K562 (cell line): Measurements from ENCODE around the gene FAM124B. TPM values are rescaled to one million over a fixed set of nuclear protein-coding genes. Genes with fewer than 3 reads are reported as not detected.
A peak's percentile ranks its signal among the peaks of the same experiment; 100 is the strongest.

Experiments
- ATAC-seq: fragments of 200-7000 bp; cut with Tn5 transposase; 3 replicates; pipeline ENCODE4 v1.9.1; 2020; ENCODE audit warnings: moderate library complexity
- BruUV-seq: library from RNA; stranded (reverse); fragments of 400-500 nt; replicated peaks from 2 replicates; lab custom pipeline; 2021; lab: Mats Ljungman, UMichigan
- CTCF ChIA-PET: fragments of 300-600 bp; formaldehyde crosslinking; extraction: SDS; loops from one replicate; lab custom pipeline; 2021; ENCODE audit warnings: low intra/inter-chr PET ratio; lab: Yijun Ruan, JAX
- POLR2A ChIA-PET: fragments of 300-600, 350-650 bp; sonication (Branson Sonifier 250); formaldehyde crosslinking; extraction: SDS; loops from one replicate; lab custom pipeline; 2021; ENCODE audit warnings: antibody characterized with exemption, inconsistent platforms; lab: Yijun Ruan, JAX
- DNase-seq, 4 experiments: peaks; one replicate each; pipeline versions ENCODE4 v3.0.0 to v3.0.0-alpha.2; 2011 to 2018; ENCODE audit warnings: low spot score in 3 of 4, mixed read lengths in 3 of 4; ENCODE audit errors: extremely low read depth in 1 of 4
- FAIRE-seq: peaks from 2 replicates; lab custom pipeline; 2011; peaks lifted over from hg19 to GRCh38; lab: Jason Lieb, UNC
- H2AFZ ChIP-seq: 2 replicates; pipeline ENCODE4 v1.6.0; 2011; ENCODE audit warnings: low read depth, low read length, control low read depth, inconsistent platforms
- H3K27ac ChIP-seq: fragments of 200-600 bp; 3 replicates; pipeline ENCODE4 v1.8.0; 2011; ENCODE audit warnings: low read depth, mild to moderate bottlenecking, control low read depth, inconsistent platforms, low read length, moderate library complexity, mixed read lengths; ENCODE audit errors: extremely low read depth
- H3K27me3 ChIP-seq, 2 experiments: fragments of 300-600 bp in 1 of 2; 2 replicates in 1 of 2; 3 replicates in 1 of 2; pipeline versions ENCODE4 v1.6.0 to v1.8.0; 2011; ENCODE audit warnings: inconsistent platforms in 2 of 2, low read length in 2 of 2, mild to moderate bottlenecking in 1 of 2, mixed read lengths in 1 of 2, moderate library complexity in 1 of 2; ENCODE audit not compliant: control insufficient read depth in 2 of 2, insufficient read depth in 2 of 2
- H3K36me3 ChIP-seq: fragments of 300-600 bp; 3 replicates; pipeline ENCODE4 v1.8.0; 2011; ENCODE audit warnings: mild to moderate bottlenecking, low read length, inconsistent platforms; ENCODE audit not compliant: control insufficient read depth, insufficient read depth
- H3K4me1 ChIP-seq, 2 experiments: fragments of 200-600 bp in 1 of 2; replicated peaks in 1 of 2; 2 replicates in 1 of 2; 3 replicates in 1 of 2; pipeline versions ENCODE4 v1.5.1 to v1.8.0; 2011; ENCODE audit warnings: inconsistent platforms in 2 of 2, low read length in 2 of 2, mild to moderate bottlenecking in 1 of 2, mixed read lengths in 1 of 2, moderate library complexity in 1 of 2; ENCODE audit not compliant: control insufficient read depth in 2 of 2, insufficient read depth in 2 of 2
- H3K4me2 ChIP-seq: 2 replicates; pipeline ENCODE4 v1.6.1; 2011; ENCODE audit warnings: low read length, control low read depth, inconsistent platforms, mixed read lengths; ENCODE audit not compliant: insufficient read depth
- H3K4me3 ChIP-seq: fragments of 200-600 bp; sonication (generic), shearing (Covaris generic); 2 replicates; pipeline ENCODE4 v1.5.1; 2016; ENCODE audit warnings: control low read depth, inconsistent platforms
- H3K79me2 ChIP-seq: fragments of 200-600 bp; 3 replicates; pipeline ENCODE4 v1.8.0; 2011; ENCODE audit warnings: low read length, inconsistent platforms; ENCODE audit not compliant: control insufficient read depth, insufficient read depth
- H3K9ac ChIP-seq, 2 experiments: 2 replicates each; pipeline versions ENCODE4 v1.6.0 to v1.6.1; 2011; ENCODE audit warnings: low read depth in 2 of 2, low read length in 2 of 2, control low read depth in 1 of 2, inconsistent platforms in 1 of 2, mild to moderate bottlenecking in 1 of 2, mixed read lengths in 1 of 2; ENCODE audit not compliant: insufficient read depth in 1 of 2
- H3K9me1 ChIP-seq: one replicate; pipeline ENCODE4 v1.6.0; 2011; ENCODE audit warnings: inconsistent platforms, mild to moderate bottlenecking, low read length, moderate library complexity; ENCODE audit not compliant: control insufficient read depth, insufficient read depth
- H3K9me3 ChIP-seq: replicated peaks from 2 replicates; pipeline ENCODE4 v1.5.1; 2011; ENCODE audit warnings: low read depth, low read length, inconsistent platforms; ENCODE audit not compliant: control insufficient read depth, insufficient read depth
- H4K20me1 ChIP-seq: replicated peaks from 2 replicates; pipeline ENCODE4 v1.6.1; 2011; ENCODE audit warnings: low read length, inconsistent platforms, mixed read lengths; ENCODE audit not compliant: control insufficient read depth, insufficient read depth
- NCOR1 ChIP-seq: fragments of 450-650 bp; IDR thresholded peaks from 2 replicates; pipeline ENCODE4 v1.6.1; 2016; ENCODE audit warnings: mild to moderate bottlenecking, moderate library complexity
- NFATC3 ChIP-seq: fragments of 450-650 bp; IDR thresholded peaks from 2 replicates; pipeline ENCODE4 v1.6.1; 2017; ENCODE audit warnings: mild to moderate bottlenecking
- NR2F6 ChIP-seq: fragments of 450-650 bp; formaldehyde crosslinking; IDR thresholded peaks from 2 replicates; pipeline ENCODE4 v1.4.0; 2020; ENCODE audit warnings: mild to moderate bottlenecking
- PPARD ChIP-seq: fragments of 250-450 bp; sonication (Bioruptor Pico); IDR thresholded peaks from 2 replicates; pipeline ENCODE4 v1.8.0; 2022; ENCODE audit warnings: inconsistent platforms, mild to moderate bottlenecking, moderate library complexity
- PTRF ChIP-seq: fragments of 450-650 bp; IDR thresholded peaks from 2 replicates; pipeline ENCODE4 v1.6.1; 2016; ENCODE audit warnings: mild to moderate bottlenecking, missing genetic modification characterization, missing compliant biosample characterization
- ZNF507 ChIP-seq: conservative IDR thresholded peaks from 2 replicates; pipeline ENCODE4 v1.6.1; 2017; ENCODE audit warnings: missing genetic modification characterization, missing compliant biosample characterization
- ZNF764 ChIP-seq: fragments of 250-450 bp; sonication (Bioruptor Pico); IDR thresholded peaks from 2 replicates; pipeline ENCODE4 v1.4.0; 2020; ENCODE audit warnings: low read depth, mild to moderate bottlenecking, moderate library complexity
- WGBS: fragments of 100-300 bp; shearing (Covaris generic); methylation state at CpG from one replicate; pipeline ENCODE4 v1.1.6; 2016; ENCODE audit warnings: low coverage, mixed read lengths; ENCODE audit not compliant: insufficient coverage; ENCODE audit errors: missing lambda C conversion rate; 5-methylcytosine and 5-hydroxymethylcytosine counted together
- in situ Hi-C: fragments of 300-500 bp; cut with MboI; formaldehyde crosslinking; loops from 4 replicates; pipeline ENCODE4 v1.15.0; 2018; ENCODE audit warnings: inconsistent platforms, mixed read lengths
- intact Hi-C: fragments of 100-400 bp; cut with micrococcal nuclease; formaldehyde crosslinking; loops from 2 replicates; pipeline ENCODE4 v1.14.2; 2022
- polyA plus RNA-seq, 8 experiments: library from polyadenylated mRNA; depleted of rRNA in 4 of 8; stranded (reverse) in 5 of 8; unstranded in 3 of 8; fragments of >200 nt; fragmentation: Nextera tagmentation in 2 of 8; fragmentation: Illumina TruSeq in 1 of 8; extraction: Ambion mirVana in 2 of 8; extraction: Trizol in 1 of 8; gene quantifications; 2 replicates each; pipeline versions ENCODE4 v1.2.1 to v1.2.3, GENCODE V29; 2011 to 2014; ENCODE audit warnings: inconsistent platforms in 1 of 8, missing spikeins in 1 of 8
- total RNA-seq, 7 experiments: library from RNA; depleted of rRNA in 6 of 7; stranded (reverse); fragments of >200 nt in 6 of 7; fragmentation: Illumina TruSeq in 2 of 7; extraction: Trizol in 2 of 7; gene quantifications; 2 replicates each; pipeline versions ENCODE4 v1.2.1 to v1.2.3, GENCODE V29; 2011 to 2021; ENCODE audit warnings: low replicate concordance in 1 of 7
- TF ChIP-seq, protein P1 (sequence below): fragments of 250-450 bp; sonication (Bioruptor Pico); IDR thresholded peaks from 2 replicates; pipeline ENCODE4 v1.8.0; 2022; ENCODE audit warnings: moderate library complexity, mild to moderate bottlenecking, inconsistent platforms

The FAM124B gene
- total and polyA plus RNA-seq, 9 of the 15 experiments (the other 6 are each of a cell fraction or from before 2014, with no cell fraction given), result 6.2 to 21.4 (median 9.3) TPM

DNA sequence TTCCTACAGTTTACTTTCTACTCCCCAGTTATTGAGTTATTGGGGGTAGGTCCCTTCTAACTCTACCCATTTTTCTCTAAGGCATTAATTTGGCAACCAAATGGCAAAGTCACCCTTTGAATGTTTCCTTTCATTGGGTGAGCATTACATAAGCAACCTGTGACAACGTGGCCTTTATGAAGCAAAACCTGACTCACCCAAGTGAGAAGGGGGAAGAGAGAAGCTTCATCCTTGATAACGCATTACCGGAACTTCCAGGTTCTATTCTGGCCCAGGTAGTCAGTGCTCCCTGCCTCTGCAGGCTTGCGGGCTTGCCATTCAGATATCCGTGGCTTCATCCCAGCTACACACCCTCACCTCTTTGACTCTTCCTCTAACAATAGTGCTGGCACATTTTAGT, 39.1 kb upstream of the FAM124B start (continued):
- no peak for TF ChIP-seq ZNF507 (tag)

DNA sequence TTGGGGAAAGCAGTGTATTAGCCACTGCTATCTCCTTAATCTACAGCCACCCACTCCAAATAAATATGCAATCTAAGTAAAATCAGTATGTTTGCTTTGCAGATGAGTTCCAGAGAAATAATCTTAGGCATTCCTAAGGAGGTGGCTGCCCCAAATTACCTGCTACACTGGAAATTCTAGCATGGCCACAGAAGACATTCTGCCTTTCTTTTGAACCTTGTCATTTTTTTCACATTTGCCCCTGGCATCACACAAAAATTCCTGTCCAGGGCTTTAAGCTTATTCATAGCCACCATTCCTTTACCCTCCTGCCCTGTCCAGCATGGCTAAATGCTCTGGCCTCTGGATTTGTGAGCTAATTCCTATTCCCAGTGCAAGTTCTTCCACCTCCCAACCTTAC, 36.8 kb upstream of the FAM124B start:
- no peak overlapping the region for H3K4me3 ChIP-seq
- no peak overlapping the region for H3K27ac ChIP-seq
- ATAC-seq, result no peak
- BruUV-seq, result no TSS peak
- no peak overlapping the region for H3K9ac ChIP-seq
- in situ Hi-C loops, result no loop called here
- H3K9me3 ChIP-seq, result no peaks in the 10 kb centered on the region
- no peaks in the 10 kb centered on the region for H3K9me1 ChIP-seq
- H3K4me2 ChIP-seq, result no peak overlapping the region
- no peaks in the 10 kb centered on the region for H3K79me2 ChIP-seq
- H3K27me3 ChIP-seq, result no peaks in the 10 kb centered on the region
- no peak for DNase-seq
- no peaks in the 10 kb centered on the region for H4K20me1 ChIP-seq
- H3K36me3 ChIP-seq, result no peaks in the 10 kb centered on the region
- ChIA-PET POLR2A (interaction anchor here (0.9 kb wide), 1 partner anchor 37 kb away, joined by 3 read pairs; the partner anchor contains the start of gene FAM124B), CTCF (no interaction called here)
- FAIRE-seq, result no peak
- intact Hi-C loops, result no loop called here
- H3K4me1 ChIP-seq, result no peaks in the 10 kb centered on the region; a peak in 1 of 5 replicates
- TF ChIP-seq NFATC3 (no peak), NR2F6 (no peak), NCOR1 (no peak)
- TF ChIP-seq, all 486 proteins: peak for 0
- no peak overlapping the region for H2AFZ ChIP-seq

DNA sequence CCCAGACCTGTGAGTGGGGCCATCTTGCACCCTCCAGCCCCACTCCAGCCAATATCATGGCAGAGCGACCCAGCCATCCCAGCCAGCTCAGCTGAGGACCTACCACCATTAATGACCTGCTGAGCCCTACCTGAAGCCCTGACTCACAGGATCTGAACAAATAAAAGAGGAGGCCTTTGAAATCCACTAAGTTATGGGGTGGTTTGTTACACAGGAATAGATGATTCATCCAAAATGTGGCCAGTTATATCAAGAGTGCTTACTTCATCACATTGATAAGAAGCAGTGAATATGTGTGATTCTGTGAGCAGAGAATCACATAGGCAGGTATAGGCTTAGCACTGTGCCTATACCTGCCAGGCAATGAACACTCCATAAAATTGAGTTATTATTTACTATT, 34.7 kb upstream of the FAM124B start:
- CTCF ChIA-PET, result no interaction called here
- Histone ChIP-seq H3K79me2 (no peaks in the 10 kb centered on the region), H3K4me1 (no peaks in the 10 kb centered on the region; a peak in 1 of 5 replicates), H3K27me3 (no peaks in the 10 kb centered on the region), H2AFZ (no peak overlapping the region), H4K20me1 (no peaks in the 10 kb centered on the region), H3K9me1 (no peaks in the 10 kb centered on the region), H3K9ac (no peak overlapping the region), H3K9me3 (no peaks in the 10 kb centered on the region), H3K27ac (no peak overlapping the region), H3K4me2 (no peak overlapping the region), H3K4me3 (no peak overlapping the region), H3K36me3 (no peaks in the 10 kb centered on the region)
- in situ Hi-C loops, result no loop called here
- TF ChIP-seq ZNF764 (CRISPR knock-in tag) (no peak), PTRF (no peak), PPARD (no peak)
- TF ChIP-seq, protein P1, sequence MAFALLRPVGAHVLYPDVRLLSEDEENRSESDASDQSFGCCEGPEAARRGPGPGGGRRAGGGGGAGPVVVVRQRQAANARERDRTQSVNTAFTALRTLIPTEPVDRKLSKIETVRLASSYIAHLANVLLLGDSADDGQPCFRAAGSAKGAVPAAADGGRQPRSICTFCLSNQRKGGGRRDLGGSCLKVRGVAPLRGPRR, result no peak
- POLR2A ChIA-PET, result no interaction called here
- FAIRE-seq (no peak), DNase-seq (no peak), ATAC-seq (peak; percentile 42; the same call in 2 of the 3 replicates)
- intact Hi-C loops, result no loop called here
- WGBS, result no CpG with 5 or more reads among the region's 1 CpG
- no TSS peak for BruUV-seq
